CD8-positive, alpha-beta memory T cell (primary cell): ENCODE measurements around the gene LCE1A. TPM values are rescaled to one million over a fixed set of nuclear protein-coding genes. Genes with fewer than 3 reads are reported as not detected.

Source experiments
- CTCF ChIA-PET: fragments of 350-600 bp; sonication (Branson Sonifier 250); formaldehyde crosslinking; loops from one replicate; lab custom pipeline; 2021; ENCODE audit warnings: antibody characterized with exemption; lab: Charles Lee
- POLR2A ChIA-PET: fragments of 350-600 bp; sonication (Branson Sonifier 250); formaldehyde crosslinking; loops from one replicate; lab custom pipeline; 2021; ENCODE audit warnings: antibody characterized with exemption; lab: Charles Lee
- DNase-seq, 5 donors: peaks; one replicate each; pipeline versions ENCODE4 v3.0.0 to v3.0.0-alpha.2; 2020 to 2022; ENCODE audit warnings: mixed read lengths in 1 of 5
- H3K27ac ChIP-seq: one replicate; pipeline ENCODE4 v1.7.0; 2013; ENCODE audit warnings: low read depth, mild to moderate bottlenecking, low read length, moderate library complexity
- H3K27me3 ChIP-seq: 2 replicates; pipeline ENCODE4 v1.7.0; 2013; ENCODE audit warnings: low read length, mild to moderate bottlenecking; ENCODE audit not compliant: insufficient read depth, poor library complexity, severe bottlenecking
- H3K36me3 ChIP-seq: 2 replicates; pipeline ENCODE4 v1.7.0; 2013; ENCODE audit warnings: mild to moderate bottlenecking, low read length, moderate library complexity; ENCODE audit not compliant: insufficient read depth
- H3K4me1 ChIP-seq: 2 replicates; pipeline ENCODE4 v1.7.0; 2013; ENCODE audit warnings: mild to moderate bottlenecking, low read length, moderate library complexity; ENCODE audit not compliant: insufficient read depth
- H3K4me3 ChIP-seq: 2 replicates; pipeline ENCODE4 v1.7.0; 2013; ENCODE audit warnings: mild to moderate bottlenecking, low read length
- H3K9me3 ChIP-seq: 2 replicates; pipeline ENCODE4 v1.7.0; 2013; ENCODE audit warnings: mild to moderate bottlenecking, low read length
- H3K27ac Mint-ChIP-seq, 8 donors: one replicate each; pipeline ENCODE4 v1.8.0; 2020 to 2021; ENCODE audit warnings: mixed read lengths in 8 of 8, mild to moderate bottlenecking in 6 of 8, inconsistent platforms in 3 of 8, moderate library complexity in 3 of 8
- H3K27me3 Mint-ChIP-seq, 2 donors: one replicate each; pipeline ENCODE4 v1.8.0; 2020 to 2021; ENCODE audit warnings: mixed read lengths in 2 of 2, mild to moderate bottlenecking in 1 of 2, moderate library complexity in 1 of 2
- H3K36me3 Mint-ChIP-seq, 3 donors: one replicate each; pipeline ENCODE4 v1.8.0; 2020 to 2021; ENCODE audit warnings: mixed read lengths in 3 of 3, inconsistent platforms in 1 of 3, mild to moderate bottlenecking in 1 of 3
- H3K4me1 Mint-ChIP-seq, 3 donors: one replicate each; pipeline ENCODE4 v1.8.0; 2020 to 2021; ENCODE audit warnings: mixed read lengths in 3 of 3, inconsistent platforms in 1 of 3, mild to moderate bottlenecking in 1 of 3
- H3K4me3 Mint-ChIP-seq, 7 donors: one replicate each; pipeline ENCODE4 v1.8.0; 2020 to 2021; ENCODE audit warnings: mixed read lengths in 7 of 7, mild to moderate bottlenecking in 6 of 7, moderate library complexity in 4 of 7, inconsistent platforms in 2 of 7
- H3K9me3 Mint-ChIP-seq, 5 donors: one replicate each; pipeline ENCODE4 v1.8.0; 2020 to 2022; ENCODE audit warnings: mixed read lengths in 5 of 5, mild to moderate bottlenecking in 3 of 5, moderate library complexity in 2 of 5, inconsistent platforms in 1 of 5
- polyA plus RNA-seq: library from polyadenylated mRNA; unstranded; fragments of 300-500 nt; fragmentation: Illumina TruSeq; gene quantifications from one replicate; pipeline ENCODE4 v1.2.3, GENCODE V29; 2021
- total RNA-seq, 2 experiments: library from RNA; stranded (reverse); gene quantifications; one replicate each; pipeline ENCODE4 v1.2.3, GENCODE V29; 2021

The LCE1A gene
- total and polyA plus RNA-seq, 3 experiments from 2014 or later, result not detected

DNA sequence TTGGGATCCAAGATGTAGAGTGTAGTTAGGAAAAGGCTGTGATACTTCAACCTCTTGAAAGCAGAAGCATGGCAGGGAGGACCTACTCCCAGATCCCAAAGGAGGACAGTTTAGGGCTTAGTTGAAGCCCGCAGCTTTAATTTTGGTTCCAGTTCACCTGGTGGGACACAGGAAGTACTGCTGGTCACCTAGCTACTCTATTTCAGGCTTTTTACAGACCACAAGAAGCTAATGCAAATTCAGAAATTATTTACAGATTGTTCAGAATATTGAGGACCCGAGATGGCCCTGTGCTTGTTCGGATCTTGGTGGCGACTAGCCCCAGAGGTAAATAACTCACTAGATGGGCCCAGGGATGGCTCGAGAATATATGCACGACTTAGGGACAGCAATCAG is 44.5 kb downstream of the LCE1A start:
- Mint-ChIP-seq H3K4me1 (no peaks in the 10 kb centered on the region), H3K4me3 (no peak overlapping the region), H3K36me3 (no peaks in the 10 kb centered on the region), H3K9me3 (no peaks in the 10 kb centered on the region), H3K27ac (peak overlapping the region in 1 of 8 donors; percentile 14), H3K27me3 (peaks cover 5 to 29% of the 10 kb centered on the region in 2 donors)
- Histone ChIP-seq H3K9me3 (no peaks in the 10 kb centered on the region), H3K27ac (no peak overlapping the region), H3K4me1 (no peaks in the 10 kb centered on the region), H3K4me3 (no peak overlapping the region), H3K27me3 (no peaks in the 10 kb centered on the region), H3K36me3 (no peaks in the 10 kb centered on the region)
- ChIA-PET POLR2A (no interaction called here), CTCF (no interaction called here)
- no peak for DNase-seq

DNA sequence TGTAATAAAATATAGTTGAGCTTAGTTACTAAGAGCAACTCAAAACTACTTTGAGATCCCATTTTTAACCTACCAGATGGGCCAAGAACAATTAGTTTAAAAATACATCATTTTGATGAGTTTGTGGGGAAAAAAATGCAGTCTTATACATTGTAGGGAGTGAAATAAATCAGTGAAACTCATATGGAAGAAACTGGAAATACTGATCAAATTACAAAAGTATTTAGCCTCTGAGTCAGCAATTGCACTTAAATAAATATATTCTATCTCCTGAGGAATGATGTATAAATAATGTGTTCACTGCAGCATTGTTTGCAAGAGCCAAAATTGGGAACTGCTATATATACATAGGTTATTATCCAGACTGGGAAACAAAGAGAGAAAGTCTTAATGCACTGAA is 46.2 kb downstream of the LCE1A start:
- no peaks in the 10 kb centered on the region for H3K36me3 Mint-ChIP-seq
- CTCF ChIA-PET, result no interaction called here
- H3K27me3 ChIP-seq, result no peaks in the 10 kb centered on the region

DNA sequence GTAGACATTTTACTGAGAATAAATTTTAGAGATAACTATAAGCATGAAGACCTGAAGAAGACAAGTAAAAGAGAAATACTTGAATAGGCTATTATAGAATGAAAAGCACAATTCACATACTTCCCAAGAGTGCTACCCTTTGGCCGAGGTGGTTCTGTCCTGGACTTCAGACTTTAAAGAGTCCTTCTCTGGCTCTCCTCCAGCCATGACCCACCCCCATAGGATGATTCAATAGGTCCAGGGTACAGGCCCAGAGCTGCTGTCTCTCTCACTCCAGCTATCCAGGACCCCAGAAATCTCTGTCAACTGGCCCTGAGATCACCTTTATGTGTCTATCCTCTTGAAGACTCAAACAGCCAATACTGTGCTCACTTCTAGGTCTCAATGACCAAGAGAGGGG is 49.6 kb downstream of the LCE1A start:
- H3K9me3 Mint-ChIP-seq, result no peaks in the 10 kb centered on the region
- Histone ChIP-seq H3K27me3 (no peaks in the 10 kb centered on the region), H3K27ac (no peak overlapping the region), H3K4me1 (no peaks in the 10 kb centered on the region), H3K4me3 (no peak overlapping the region), H3K36me3 (no peaks in the 10 kb centered on the region), H3K9me3 (no peaks in the 10 kb centered on the region)
- DNase-seq, result no peak
- CTCF ChIA-PET, result no interaction called here
- peaks cover 0 to 2% (median 0%) of the 10 kb centered on the region in 3 donors for H3K4me1 Mint-ChIP-seq
- POLR2A ChIA-PET, result no interaction called here
- no peak overlapping the region for H3K27ac Mint-ChIP-seq
- H3K27me3 Mint-ChIP-seq, result peaks cover 13 to 44% of the 10 kb centered on the region in 2 donors
- no peaks in the 10 kb centered on the region for H3K36me3 Mint-ChIP-seq
- no peak overlapping the region for H3K4me3 Mint-ChIP-seq

More for the DNA sequence above, 46.2 kb downstream of the LCE1A start:
- Mint-ChIP-seq H3K4me3 (no peak overlapping the region), H3K27me3 (peaks cover 10 to 43% of the 10 kb centered on the region in 2 donors), H3K4me1 (no peaks in the 10 kb centered on the region), H3K9me3 (no peaks in the 10 kb centered on the region), H3K27ac (no peak overlapping the region)
- H3K9me3 ChIP-seq, result no peaks in the 10 kb centered on the region
- POLR2A ChIA-PET, result no interaction called here
- no peak overlapping the region for H3K4me3 ChIP-seq
- DNase-seq, result no peak
- H3K4me1 ChIP-seq, result no peaks in the 10 kb centered on the region
- H3K27ac ChIP-seq, result no peak overlapping the region
- no peaks in the 10 kb centered on the region for H3K36me3 ChIP-seq

Other genes with a start within 250 kb of the LCE1A start
- gene LCE3D, start 247.0 kb upstream of the LCE1A start, total RNA-seq, result not detected
- gene LCE3D, start 247.0 kb upstream of the LCE1A start, polyA plus RNA-seq, result not detected
- gene LCE3C, start 227.2 kb upstream of the LCE1A start, total RNA-seq, result not detected
- gene LCE3C, start 227.2 kb upstream of the LCE1A start, polyA plus RNA-seq, result not detected
- gene LCE3B, start 213.7 kb upstream of the LCE1A start, total RNA-seq, result not detected
- not detected for gene LCE3B, start 213.7 kb upstream of the LCE1A start, polyA plus RNA-seq
- not detected for gene LCE3A, start 204.4 kb upstream of the LCE1A start, total RNA-seq
- not detected for gene LCE3A, start 204.4 kb upstream of the LCE1A start, polyA plus RNA-seq
- not detected for gene LCE2D, start 164.1 kb upstream of the LCE1A start, total RNA-seq
- gene LCE2D, start 164.1 kb upstream of the LCE1A start, polyA plus RNA-seq, result not detected
- not detected for gene LCE2C, start 152.2 kb upstream of the LCE1A start, total RNA-seq
- gene LCE2C, start 152.2 kb upstream of the LCE1A start, polyA plus RNA-seq, result not detected
- gene LCE2B, start 141.3 kb upstream of the LCE1A start, total RNA-seq, result not detected
- gene LCE2B, start 141.3 kb upstream of the LCE1A start, polyA plus RNA-seq, result not detected
- gene LCE2A, start 129.1 kb upstream of the LCE1A start, total RNA-seq, result not detected
- gene LCE2A, start 129.1 kb upstream of the LCE1A start, polyA plus RNA-seq, result not detected
- not detected for gene LCE4A, start 119.3 kb upstream of the LCE1A start, total RNA-seq
- gene LCE4A, start 119.3 kb upstream of the LCE1A start, polyA plus RNA-seq, result not detected
- gene KPRP, start 69.4 kb upstream of the LCE1A start, total RNA-seq, result not detected
- gene KPRP, start 69.4 kb upstream of the LCE1A start, polyA plus RNA-seq, result not detected
- gene LCE1F, start 52.3 kb upstream of the LCE1A start, total RNA-seq, result not detected
- not detected for gene LCE1F, start 52.3 kb upstream of the LCE1A start, polyA plus RNA-seq
- not detected for gene LCE1E, start 41.2 kb upstream of the LCE1A start, total RNA-seq
- gene LCE1E, start 41.2 kb upstream of the LCE1A start, polyA plus RNA-seq, result not detected
- not detected for gene LCE1D, start 30.8 kb upstream of the LCE1A start, total RNA-seq
- not detected for gene LCE1D, start 30.8 kb upstream of the LCE1A start, polyA plus RNA-seq
- not detected for gene LCE1C, start 20.8 kb upstream of the LCE1A start, total RNA-seq
- not detected for gene LCE1C, start 20.8 kb upstream of the LCE1A start, polyA plus RNA-seq
- not detected for gene LCE1B, start 15.5 kb upstream of the LCE1A start, total RNA-seq
- gene LCE1B, start 15.5 kb upstream of the LCE1A start, polyA plus RNA-seq, result not detected
- not detected for gene LCE6A, start 15.4 kb downstream of the LCE1A start, total RNA-seq
- not detected for gene LCE6A, start 15.4 kb downstream of the LCE1A start, polyA plus RNA-seq
- gene LCE7A, start 32.5 kb downstream of the LCE1A start, total RNA-seq, result not detected
- not detected for gene LCE7A, start 32.5 kb downstream of the LCE1A start, polyA plus RNA-seq
- gene SMCP, start 50.8 kb downstream of the LCE1A start, total RNA-seq, result not detected
- gene SMCP, start 50.8 kb downstream of the LCE1A start, polyA plus RNA-seq, result not detected
- not detected for gene IVL, start 81.1 kb downstream of the LCE1A start, total RNA-seq
- not detected for gene IVL, start 81.1 kb downstream of the LCE1A start, polyA plus RNA-seq
- not detected for gene SPRR5, start 119.7 kb downstream of the LCE1A start, total RNA-seq
- not detected for gene SPRR5, start 119.7 kb downstream of the LCE1A start, polyA plus RNA-seq
- gene SPRR4, start 143.2 kb downstream of the LCE1A start, total RNA-seq, result not detected
- gene SPRR4, start 143.2 kb downstream of the LCE1A start, polyA plus RNA-seq, result not detected
- not detected for gene SPRR1A, start 156.6 kb downstream of the LCE1A start, total RNA-seq
- not detected for gene SPRR1A, start 156.6 kb downstream of the LCE1A start, polyA plus RNA-seq
- not detected for gene SPRR3, start 174.3 kb downstream of the LCE1A start, total RNA-seq
- gene SPRR3, start 174.3 kb downstream of the LCE1A start, polyA plus RNA-seq, result not detected
- not detected for gene SPRR1B, start 203.7 kb downstream of the LCE1A start, total RNA-seq
- gene SPRR1B, start 203.7 kb downstream of the LCE1A start, polyA plus RNA-seq, result not detected
- gene SPRR2D, start 213.6 kb downstream of the LCE1A start, total RNA-seq, result not detected
- gene SPRR2D, start 213.6 kb downstream of the LCE1A start, polyA plus RNA-seq, result not detected
- not detected for gene SPRR2A, start 230.0 kb downstream of the LCE1A start, total RNA-seq
- gene SPRR2A, start 230.0 kb downstream of the LCE1A start, polyA plus RNA-seq, result not detected
- gene SPRR2B, start 244.1 kb downstream of the LCE1A start, total RNA-seq, result not detected
- gene SPRR2B, start 244.1 kb downstream of the LCE1A start, polyA plus RNA-seq, result not detected